HG03064 (cell line): ENCODE data around the gene RBM47.
"Not testable (repeated sequence)": the region's sequence is repeated elsewhere in the genome, so short reads cannot be mapped to it uniquely, and the experiment has no call there.

Experiments used
- ATAC-seq: cut with Tn5 transposase; IDR thresholded peaks from one replicate; pipeline ENCODE4 v1.9.1; 2021; ENCODE audit warnings: low read depth; ENCODE audit not compliant: unreplicated experiment

RBM47 gene

GRCh38 chr4:40392241-40392640 lies 237.4 kb downstream of the RBM47 start:
- ATAC-seq = not testable (repeated sequence)

- no peak for ATAC-seq
These were observed 239.7 kb downstream of the RBM47 start for GRCh38 chr4:40389986-40390385.

GRCh38 chr4:40388239-40388638 lies 241.4 kb downstream of the RBM47 start:
- no peak for ATAC-seq

- ATAC-seq = no peak
These were observed 249.0 kb downstream of the RBM47 start for GRCh38 chr4:40380647-40381046.

GRCh38 chr4:40379248-40379647 lies 250.4 kb downstream of the RBM47 start:
- no peak for ATAC-seq

GRCh38 chr4:40378619-40379018 lies 251.0 kb downstream of the RBM47 start:
- ATAC-seq = no peak

GRCh38 chr4:40377512-40378365 lies 251.9 kb downstream of the RBM47 start:
- ATAC-seq = no peak

GRCh38 chr4:40375620-40376019 lies 254.0 kb downstream of the RBM47 start:
- ATAC-seq = no peak

GRCh38 chr4:40375095-40375494 lies 254.6 kb downstream of the RBM47 start:
- ATAC-seq = no peak

- no peak for ATAC-seq
These were observed 256.0 kb downstream of the RBM47 start for GRCh38 chr4:40373636-40374035.
